ENCODE results near the gene VPS11.

DNA sequence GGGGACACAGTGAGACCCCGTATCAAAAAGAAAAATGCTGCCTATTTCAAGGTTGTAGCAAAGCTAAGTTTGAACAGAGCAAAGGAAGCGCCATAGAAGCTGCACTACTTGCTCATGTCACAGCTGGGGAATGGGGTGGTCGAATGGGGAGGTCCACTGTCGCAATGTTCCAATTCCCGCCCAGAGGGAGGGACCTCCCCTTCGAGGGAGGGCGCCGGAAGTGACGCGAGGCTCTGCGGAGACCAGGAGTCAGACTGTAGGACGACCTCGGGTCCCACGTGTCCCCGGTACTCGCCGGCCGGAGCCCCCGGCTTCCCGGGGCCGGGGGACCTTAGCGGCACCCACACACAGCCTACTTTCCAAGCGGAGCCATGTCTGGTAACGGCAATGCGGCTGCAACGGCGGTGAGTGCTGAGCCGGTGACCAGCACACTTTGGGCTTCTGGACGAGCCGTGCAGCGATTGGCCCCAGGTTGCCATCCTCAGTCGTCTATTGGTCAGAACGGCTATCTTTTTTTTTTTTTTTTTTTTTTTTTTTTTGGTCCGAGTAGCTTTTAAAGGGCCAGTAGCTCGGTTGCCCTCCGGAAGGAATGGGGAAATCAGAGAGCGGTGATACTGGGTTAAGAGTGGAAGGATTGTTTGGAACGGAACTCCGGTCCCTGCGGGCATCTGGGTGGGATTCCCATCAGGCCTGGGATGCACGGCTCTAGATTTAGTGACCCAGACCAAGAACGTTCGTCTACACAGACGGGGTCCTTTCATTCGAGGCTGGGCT is 17.2 kb downstream of the VPS11 start, which contains the start of gene HMBS:
- TF ChIP-seq, protein P1, sequence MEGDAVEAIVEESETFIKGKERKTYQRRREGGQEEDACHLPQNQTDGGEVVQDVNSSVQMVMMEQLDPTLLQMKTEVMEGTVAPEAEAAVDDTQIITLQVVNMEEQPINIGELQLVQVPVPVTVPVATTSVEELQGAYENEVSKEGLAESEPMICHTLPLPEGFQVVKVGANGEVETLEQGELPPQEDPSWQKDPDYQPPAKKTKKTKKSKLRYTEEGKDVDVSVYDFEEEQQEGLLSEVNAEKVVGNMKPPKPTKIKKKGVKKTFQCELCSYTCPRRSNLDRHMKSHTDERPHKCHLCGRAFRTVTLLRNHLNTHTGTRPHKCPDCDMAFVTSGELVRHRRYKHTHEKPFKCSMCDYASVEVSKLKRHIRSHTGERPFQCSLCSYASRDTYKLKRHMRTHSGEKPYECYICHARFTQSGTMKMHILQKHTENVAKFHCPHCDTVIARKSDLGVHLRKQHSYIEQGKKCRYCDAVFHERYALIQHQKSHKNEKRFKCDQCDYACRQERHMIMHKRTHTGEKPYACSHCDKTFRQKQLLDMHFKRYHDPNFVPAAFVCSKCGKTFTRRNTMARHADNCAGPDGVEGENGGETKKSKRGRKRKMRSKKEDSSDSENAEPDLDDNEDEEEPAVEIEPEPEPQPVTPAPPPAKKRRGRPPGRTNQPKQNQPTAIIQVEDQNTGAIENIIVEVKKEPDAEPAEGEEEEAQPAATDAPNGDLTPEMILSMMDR (conservative IDR thresholded peaks at IDR 0.05; ENCODE audit: low read length): no peak
- no peak for TF ChIP-seq EZH2phosphoT487 (IDR thresholded peaks at IDR 0.05; ENCODE audit: borderline replicate concordance, low read depth, low read length)

Data from OCI-LY7 (cell line).